ENCODE data around the gene FBN1.

DNA sequence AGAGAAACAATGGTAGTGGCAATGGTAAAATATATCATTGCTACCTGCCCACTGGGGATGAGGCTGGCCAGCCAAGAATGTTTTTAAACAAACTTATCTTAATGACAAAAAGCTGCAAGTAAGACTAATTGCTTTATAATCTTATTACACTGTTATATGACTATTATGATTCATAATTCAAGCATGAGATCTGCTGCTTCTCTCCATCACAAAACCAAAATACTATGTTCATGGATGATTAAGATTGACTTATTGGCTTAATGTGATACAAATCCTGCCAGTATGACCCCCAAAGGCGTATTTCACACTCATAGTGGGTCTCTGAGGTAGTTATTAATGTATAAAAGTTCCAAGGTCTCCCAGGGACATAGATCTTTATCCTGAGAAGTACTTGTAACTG is 52.6 kb downstream of the FBN1 start:
- TF ChIP-seq, protein P1, sequence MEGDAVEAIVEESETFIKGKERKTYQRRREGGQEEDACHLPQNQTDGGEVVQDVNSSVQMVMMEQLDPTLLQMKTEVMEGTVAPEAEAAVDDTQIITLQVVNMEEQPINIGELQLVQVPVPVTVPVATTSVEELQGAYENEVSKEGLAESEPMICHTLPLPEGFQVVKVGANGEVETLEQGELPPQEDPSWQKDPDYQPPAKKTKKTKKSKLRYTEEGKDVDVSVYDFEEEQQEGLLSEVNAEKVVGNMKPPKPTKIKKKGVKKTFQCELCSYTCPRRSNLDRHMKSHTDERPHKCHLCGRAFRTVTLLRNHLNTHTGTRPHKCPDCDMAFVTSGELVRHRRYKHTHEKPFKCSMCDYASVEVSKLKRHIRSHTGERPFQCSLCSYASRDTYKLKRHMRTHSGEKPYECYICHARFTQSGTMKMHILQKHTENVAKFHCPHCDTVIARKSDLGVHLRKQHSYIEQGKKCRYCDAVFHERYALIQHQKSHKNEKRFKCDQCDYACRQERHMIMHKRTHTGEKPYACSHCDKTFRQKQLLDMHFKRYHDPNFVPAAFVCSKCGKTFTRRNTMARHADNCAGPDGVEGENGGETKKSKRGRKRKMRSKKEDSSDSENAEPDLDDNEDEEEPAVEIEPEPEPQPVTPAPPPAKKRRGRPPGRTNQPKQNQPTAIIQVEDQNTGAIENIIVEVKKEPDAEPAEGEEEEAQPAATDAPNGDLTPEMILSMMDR (IDR thresholded peaks at IDR 0.05): no peak
- no peak for TF ChIP-seq EZH2phosphoT487 (IDR thresholded peaks at IDR 0.05)
- TF ChIP-seq EZH2 (IDR thresholded peaks at IDR 0.05): no peak

Data from neural progenitor cell (in vitro differentiated cells).